Vagina (tissue), 2 donors: ENCODE results near the gene GNL3.

Source experiments
- POLR2A ChIP-seq, 2 donors: fragments of 450-650 bp; IDR thresholded peaks; one replicate each; pipeline ENCODE4 v1.6.1; 2017; ENCODE audit warnings: antibody characterized with exemption in 2 of 2, mild to moderate bottlenecking in 2 of 2, moderate library complexity in 2 of 2
- TF ChIP-seq, protein P1 (sequence below), 3 experiments: fragments of 450-650 bp in 2 of 3; fragments of 200-600 bp in 1 of 3; sonication (generic) in 1 of 3; IDR thresholded peaks; one replicate each; pipeline ENCODE4 v1.5.1; 2017 to 2019; ENCODE audit warnings: antibody characterized with exemption in 3 of 3, mild to moderate bottlenecking in 2 of 3, moderate library complexity in 2 of 3

DNA sequence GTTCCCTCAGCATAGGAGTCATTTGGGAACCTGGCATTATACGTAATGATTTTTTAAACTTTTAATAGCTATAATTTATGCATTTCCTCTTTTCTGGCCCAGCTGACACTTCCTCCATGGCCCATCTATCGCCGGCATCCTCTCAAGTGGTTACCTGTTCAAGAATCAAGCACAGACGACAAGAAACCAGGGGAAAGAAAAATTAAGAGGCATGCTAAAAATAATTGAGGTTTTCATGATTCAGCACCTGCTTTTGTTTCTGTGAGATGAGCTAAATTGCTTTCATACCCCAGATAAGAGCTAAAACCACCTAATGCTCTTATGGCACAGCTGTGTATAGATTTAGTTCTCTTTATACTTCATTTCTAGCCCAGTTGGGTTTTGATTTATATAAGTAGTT lies 21.8 kb downstream of the GNL3 start:
- TF ChIP-seq, protein P1, sequence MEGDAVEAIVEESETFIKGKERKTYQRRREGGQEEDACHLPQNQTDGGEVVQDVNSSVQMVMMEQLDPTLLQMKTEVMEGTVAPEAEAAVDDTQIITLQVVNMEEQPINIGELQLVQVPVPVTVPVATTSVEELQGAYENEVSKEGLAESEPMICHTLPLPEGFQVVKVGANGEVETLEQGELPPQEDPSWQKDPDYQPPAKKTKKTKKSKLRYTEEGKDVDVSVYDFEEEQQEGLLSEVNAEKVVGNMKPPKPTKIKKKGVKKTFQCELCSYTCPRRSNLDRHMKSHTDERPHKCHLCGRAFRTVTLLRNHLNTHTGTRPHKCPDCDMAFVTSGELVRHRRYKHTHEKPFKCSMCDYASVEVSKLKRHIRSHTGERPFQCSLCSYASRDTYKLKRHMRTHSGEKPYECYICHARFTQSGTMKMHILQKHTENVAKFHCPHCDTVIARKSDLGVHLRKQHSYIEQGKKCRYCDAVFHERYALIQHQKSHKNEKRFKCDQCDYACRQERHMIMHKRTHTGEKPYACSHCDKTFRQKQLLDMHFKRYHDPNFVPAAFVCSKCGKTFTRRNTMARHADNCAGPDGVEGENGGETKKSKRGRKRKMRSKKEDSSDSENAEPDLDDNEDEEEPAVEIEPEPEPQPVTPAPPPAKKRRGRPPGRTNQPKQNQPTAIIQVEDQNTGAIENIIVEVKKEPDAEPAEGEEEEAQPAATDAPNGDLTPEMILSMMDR (IDR thresholded peaks at IDR 0.05): no peak
- no peak for TF ChIP-seq POLR2A (IDR thresholded peaks at IDR 0.05)
